Stimulated activated CD4-positive, alpha-beta T cell treated with anti-CD3 and anti-CD28 coated beads, Interleukin-2, amount 100 ng/mL, for 24 hours (primary cell): ENCODE data around the gene APLF.
"Not testable (repeated sequence)": the region's sequence is repeated elsewhere in the genome, so short reads cannot be mapped to it uniquely, and the experiment has no call there.

ENCODE experiments used
- DNase-seq, 2 donors: peaks; one replicate each; pipeline ENCODE4 v3.0.0-alpha.2; 2020

Gene APLF

GRCh38 chr2:68441179-68441993 lies 26.0 kb upstream of the APLF start:
- DNase-seq = peak; percentile 80 to 89

DNA sequence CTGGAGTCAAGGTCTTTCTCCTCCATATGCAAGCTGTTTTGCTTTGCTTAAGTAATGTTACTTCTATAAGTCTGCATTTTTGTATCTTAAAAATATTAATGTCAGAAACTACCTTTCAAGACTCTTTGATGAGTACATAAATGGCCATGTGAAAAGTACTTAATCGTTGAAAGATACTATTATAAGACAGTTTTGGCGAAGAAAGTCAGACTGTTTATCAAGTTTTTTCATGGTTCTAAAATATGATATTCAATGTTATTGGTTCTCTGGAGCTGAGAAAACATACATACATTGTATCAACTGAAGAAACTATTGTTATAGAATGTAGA lies 25.4 kb upstream of the APLF start:
- no peak for DNase-seq

- DNase-seq = not testable (repeated sequence)
These were observed 21.0 kb upstream of the APLF start for GRCh38 chr2:68446425-68446824.

GRCh38 chr2:68447118-68447517 lies 20.3 kb upstream of the APLF start:
- DNase-seq = no peak

DNA sequence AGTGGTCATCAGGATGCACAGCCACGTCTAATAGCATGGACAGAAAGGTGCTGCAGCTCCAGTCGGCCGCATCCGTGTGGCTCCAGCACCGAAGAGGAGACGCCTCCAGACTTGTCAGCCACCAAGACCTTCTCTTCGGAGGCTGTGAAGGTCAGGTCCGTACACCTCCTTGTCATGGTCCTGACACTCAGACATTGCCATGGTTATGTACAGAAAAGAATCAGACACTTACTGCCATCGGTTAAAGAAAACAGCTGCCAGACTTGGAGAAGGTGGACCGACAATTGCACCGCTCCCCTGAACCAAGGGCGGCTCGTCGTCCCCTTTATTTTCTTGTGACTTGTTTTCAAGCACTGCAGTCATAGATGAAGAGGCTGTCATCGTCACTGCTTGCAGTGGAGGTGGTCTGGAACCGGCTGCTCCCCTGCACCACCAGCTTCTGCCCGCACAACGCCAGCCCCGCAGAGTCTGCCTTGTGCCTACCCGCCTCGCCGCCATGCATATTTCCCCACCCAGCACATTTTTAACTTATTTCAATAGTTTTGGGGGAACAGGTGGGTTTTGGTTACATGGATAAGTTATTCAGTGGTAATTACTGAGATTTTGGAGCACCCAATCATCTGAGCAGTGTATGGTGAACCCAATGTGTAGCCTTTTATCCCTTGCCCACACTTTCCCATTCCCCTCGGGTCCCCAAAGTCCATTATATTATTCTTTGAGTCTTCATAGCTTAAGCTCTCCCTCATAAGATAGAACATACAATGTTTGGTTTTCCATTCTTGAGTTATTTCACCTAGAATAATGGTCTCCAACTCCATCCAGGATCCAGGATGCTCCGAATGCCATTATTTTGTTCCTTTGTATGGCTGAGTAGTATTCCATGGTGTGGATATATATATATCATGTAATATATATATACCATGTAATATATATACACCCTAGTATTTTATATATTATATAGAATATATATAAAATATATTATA lies 18.4 kb upstream of the APLF start:
- DNase-seq = no peak

- no peak for DNase-seq
These were observed 15.1 kb upstream of the APLF start for GRCh38 chr2:68452158-68452900.

- DNase-seq = no peak
These were observed 13.5 kb upstream of the APLF start for GRCh38 chr2:68453761-68454360.

DNA sequence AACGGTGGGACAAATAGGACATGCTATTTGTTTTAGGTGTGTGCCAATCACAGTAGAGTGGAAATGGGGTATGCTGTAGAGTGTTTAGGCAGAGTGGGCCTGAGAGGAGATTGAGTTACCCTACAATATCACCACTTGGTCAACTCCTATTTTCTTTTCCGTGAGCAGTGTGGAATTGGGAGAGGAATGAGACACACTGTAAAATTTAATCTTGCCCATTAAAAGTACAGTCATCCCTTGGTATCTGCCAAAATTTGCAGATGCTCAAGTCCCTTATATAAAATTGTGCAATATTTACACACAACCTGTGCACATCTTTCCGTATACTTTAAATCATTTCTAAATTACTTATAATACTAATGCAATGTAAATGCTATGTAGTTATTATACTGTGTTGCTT lies 12.7 kb upstream of the APLF start:
- no peak for DNase-seq

DNA sequence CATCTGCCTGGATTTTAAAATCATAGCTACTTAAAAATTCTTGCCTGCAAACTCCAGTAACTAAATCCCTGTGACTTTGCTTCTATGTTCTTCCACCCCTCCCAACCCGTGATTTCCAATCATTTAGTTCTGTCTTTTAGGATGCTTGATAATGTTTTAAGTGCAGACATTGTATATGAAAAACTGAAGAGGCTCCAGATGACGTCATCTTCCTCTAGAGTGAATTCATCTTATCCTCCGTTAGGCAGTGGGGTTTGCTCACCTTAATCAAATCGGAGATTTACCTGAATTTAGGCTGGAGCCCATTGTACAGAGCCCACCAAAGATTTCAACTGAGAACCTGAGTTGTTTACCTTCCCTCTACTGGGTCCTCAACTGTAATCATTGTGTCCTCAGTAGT lies 11.2 kb upstream of the APLF start:
- DNase-seq = no peak

- DNase-seq = no peak
These were observed 8.4 kb upstream of the APLF start for GRCh38 chr2:68458981-68459380.

DNA sequence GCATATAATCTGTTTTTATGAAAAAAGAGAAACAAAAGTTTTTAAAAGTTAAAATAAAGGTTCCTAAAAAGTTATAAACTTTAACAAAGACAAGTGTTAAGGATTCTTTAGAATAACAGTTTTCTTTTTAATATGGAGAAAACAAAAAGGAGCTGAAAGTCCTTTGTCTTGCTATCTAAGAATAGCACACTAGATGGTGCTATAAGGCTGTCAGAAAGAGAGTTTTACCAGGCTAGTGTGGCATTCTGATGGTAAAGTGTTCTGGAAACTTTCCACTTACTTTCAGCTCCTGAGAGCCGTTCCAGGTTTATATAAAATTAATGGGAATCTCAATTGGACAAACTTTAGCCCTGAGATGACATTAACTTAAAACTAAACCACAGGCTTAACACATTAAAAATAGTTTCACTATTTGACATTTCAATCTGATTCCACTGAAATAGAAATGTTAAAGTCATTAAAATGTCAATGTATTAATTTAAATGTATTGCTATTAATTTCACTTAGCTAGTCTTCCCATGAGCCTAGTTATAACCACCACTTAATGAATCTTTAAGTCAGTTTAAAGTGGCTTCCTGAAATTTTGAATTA lies 4.0 kb upstream of the APLF start:
- DNase-seq = no peak

DNA sequence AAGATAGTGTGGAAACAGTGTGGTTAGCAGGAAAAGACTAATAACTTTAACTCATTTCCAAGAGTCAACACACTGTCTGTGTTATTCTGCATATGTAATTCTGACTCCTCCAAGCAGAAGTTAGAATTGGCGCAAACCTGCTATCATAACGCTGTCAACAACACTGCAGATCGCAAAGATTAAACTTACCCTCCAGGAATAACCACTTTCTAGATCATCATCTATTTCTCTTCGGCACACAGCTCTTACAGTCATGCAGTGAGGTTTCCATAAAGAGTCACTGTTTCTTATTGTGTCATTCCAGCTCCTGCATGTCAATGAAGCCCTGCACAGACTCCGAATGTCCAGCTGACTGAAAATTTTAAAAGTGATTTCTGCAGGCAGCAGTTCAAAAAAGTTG lies 2.7 kb upstream of the APLF start:
- no peak for DNase-seq

GRCh38 chr2:68465081-68465916 lies 2.1 kb upstream of the APLF start:
- DNase-seq = peak; percentile 32 to 52

GRCh38 chr2:68466361-68466777 lies 1.0 kb upstream of the APLF start:
- peak; percentile 61 to 66 for DNase-seq

DNA sequence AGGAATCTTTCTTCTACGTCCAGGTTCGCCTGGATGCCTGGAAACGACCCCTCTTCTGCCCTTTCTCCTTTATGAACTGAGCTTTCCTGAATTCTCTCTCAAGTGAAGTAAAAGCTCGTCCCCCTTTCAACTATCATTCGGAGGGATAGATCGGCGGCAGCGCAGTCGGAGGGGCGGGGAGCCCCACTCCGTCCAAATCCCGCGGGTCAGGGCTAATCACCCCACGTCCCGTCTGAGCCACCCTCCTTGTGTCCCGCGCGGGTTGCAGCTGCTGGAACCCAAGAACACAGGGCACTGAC lies 658 bp upstream of the APLF start:
- no peak for DNase-seq

DNA sequence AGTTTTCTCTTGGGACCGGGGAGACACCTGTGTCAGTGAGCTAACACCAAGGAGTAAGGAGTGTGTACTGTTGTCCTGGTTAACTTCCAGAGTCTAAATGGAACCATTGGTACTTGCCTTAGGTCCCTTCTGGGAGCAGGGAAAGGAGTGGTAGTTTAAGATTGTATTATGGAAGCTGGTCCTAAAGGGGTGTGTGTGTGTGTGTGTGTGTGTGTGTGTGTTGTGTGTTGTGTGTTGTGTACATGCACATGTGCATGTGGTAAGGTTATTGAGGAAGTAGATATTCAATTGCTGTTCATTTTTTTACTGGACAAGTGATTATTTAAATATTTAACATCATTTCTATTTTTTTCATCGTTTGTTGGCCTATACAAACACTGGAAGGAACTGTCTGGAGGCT lies 1.4 kb downstream of the APLF start:
- no peak for DNase-seq

DNA sequence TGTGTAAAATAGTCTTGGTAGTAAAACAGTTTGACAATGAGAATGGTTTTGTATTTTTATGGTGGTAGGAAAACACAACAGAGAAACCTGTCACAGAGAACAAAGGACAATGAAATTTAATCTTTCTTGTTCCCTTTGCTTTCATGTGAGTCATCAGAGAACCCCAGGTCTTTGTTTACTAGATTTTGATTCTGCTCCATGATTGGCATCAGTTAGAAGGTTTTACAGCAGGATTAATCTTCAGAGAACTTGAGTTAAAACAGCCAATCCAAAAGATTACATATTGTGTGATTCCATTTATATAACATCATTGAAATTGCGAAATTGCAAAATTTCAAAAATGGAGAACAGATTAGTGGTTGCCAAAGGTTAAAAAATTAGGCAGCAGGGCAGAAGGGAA lies 2.5 kb downstream of the APLF start:
- DNase-seq = no peak

DNA sequence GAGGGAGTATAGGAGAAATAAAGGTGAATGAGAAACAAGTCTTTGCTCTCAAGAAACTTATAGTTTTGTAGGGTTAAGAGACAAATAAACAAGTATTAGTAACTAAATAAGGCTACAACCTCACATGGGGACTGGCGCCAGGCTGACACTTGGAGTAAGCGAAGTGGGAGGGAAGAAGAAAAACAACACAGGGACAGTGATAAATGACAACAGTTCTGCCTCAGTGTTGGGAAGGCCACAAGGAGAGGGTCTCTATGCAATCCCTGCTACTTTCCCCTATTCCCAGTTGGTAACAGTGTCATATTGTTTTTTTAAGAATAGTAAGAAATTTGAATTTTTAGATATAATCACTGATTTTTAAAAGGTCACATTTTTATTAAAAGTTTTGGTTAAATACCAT lies 4.0 kb downstream of the APLF start:
- DNase-seq = no peak

DNA sequence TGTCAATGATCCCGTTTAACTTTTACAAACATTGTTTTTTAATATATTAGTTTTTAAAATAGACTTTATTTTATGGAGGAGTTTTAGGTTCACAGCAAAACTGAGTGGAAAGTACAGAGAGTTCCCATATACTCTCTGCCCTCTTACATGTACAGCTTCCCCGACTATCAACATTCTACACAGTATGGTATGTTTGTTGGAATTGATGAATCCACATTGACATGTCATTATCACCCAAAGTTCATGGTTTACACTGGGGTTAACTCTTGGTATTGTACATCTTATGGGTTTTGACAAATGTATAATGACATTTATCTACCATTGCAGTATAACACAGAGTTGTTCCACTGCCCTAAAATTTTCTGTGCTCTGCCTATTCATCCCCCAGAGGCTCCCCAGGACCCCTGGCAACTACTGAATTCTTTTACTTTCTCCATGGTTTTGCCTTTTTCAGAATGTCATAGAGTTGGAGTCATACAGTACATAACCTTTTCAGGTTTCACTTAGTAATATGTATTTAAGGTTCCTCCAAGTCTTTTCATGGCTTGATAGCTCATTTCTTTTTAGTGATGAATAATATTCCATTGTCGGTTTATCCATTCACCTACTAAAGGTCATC lies 5.5 kb downstream of the APLF start:
- DNase-seq = no peak

GRCh38 chr2:68475110-68475509 lies 7.7 kb downstream of the APLF start:
- no peak for DNase-seq

- no peak for DNase-seq
These were observed 8.2 kb downstream of the APLF start for GRCh38 chr2:68475576-68475975.
